RWPE2 (cell line): ENCODE results near the gene ACAN.

Experiments
- ATAC-seq: fragments of 200-7000 bp; cut with Tn5 transposase; 3 replicates; pipeline ENCODE4 v1.9.1; 2021; ENCODE audit warnings: low read depth
- DNase-seq: peaks from one replicate; pipeline ENCODE4 v3.0.0-alpha.2; 2020; ENCODE audit warnings: low spot score
- H3K27ac ChIP-seq: fragments of 450-650 bp; 2 replicates; pipeline ENCODE4 v1.5.1; 2017; ENCODE audit warnings: mild to moderate bottlenecking; ENCODE audit not compliant: poor library complexity, severe bottlenecking
- H3K27me3 ChIP-seq: fragments of 250-450 bp; sonication (Bioruptor Pico); 2 replicates; pipeline ENCODE4 v1.5.1; 2021; ENCODE audit warnings: mild to moderate bottlenecking, moderate library complexity; ENCODE audit not compliant: insufficient read depth, poor library complexity, severe bottlenecking
- H3K36me3 ChIP-seq: fragments of 250-450 bp; sonication (Bioruptor Pico); 2 replicates; pipeline ENCODE4 v1.5.1; 2020; ENCODE audit warnings: low read depth, mild to moderate bottlenecking, moderate library complexity
- H3K4me1 ChIP-seq: fragments of 250-450 bp; sonication (Bioruptor Pico); 2 replicates; pipeline ENCODE4 v1.5.1; 2021; ENCODE audit warnings: mild to moderate bottlenecking, moderate library complexity; ENCODE audit not compliant: insufficient read depth, poor library complexity, severe bottlenecking
- H3K4me3 ChIP-seq: fragments of 250-450 bp; sonication (Bioruptor Pico); 2 replicates; pipeline ENCODE4 v1.5.1; 2021; ENCODE audit warnings: mild to moderate bottlenecking, moderate library complexity; ENCODE audit not compliant: severe bottlenecking
- H3K9me3 ChIP-seq: fragments of 250-450 bp; sonication (Bioruptor Pico); 2 replicates; pipeline ENCODE4 v1.5.1; 2021; ENCODE audit warnings: mild to moderate bottlenecking, moderate library complexity; ENCODE audit not compliant: severe bottlenecking
- TF ChIP-seq, protein P1 (sequence below): fragments of 450-650 bp; IDR thresholded peaks from one replicate; pipeline ENCODE4 v1.5.1; 2017; ENCODE audit warnings: mild to moderate bottlenecking, moderate library complexity; ENCODE audit not compliant: poor library complexity, severe bottlenecking

ACAN gene

DNA sequence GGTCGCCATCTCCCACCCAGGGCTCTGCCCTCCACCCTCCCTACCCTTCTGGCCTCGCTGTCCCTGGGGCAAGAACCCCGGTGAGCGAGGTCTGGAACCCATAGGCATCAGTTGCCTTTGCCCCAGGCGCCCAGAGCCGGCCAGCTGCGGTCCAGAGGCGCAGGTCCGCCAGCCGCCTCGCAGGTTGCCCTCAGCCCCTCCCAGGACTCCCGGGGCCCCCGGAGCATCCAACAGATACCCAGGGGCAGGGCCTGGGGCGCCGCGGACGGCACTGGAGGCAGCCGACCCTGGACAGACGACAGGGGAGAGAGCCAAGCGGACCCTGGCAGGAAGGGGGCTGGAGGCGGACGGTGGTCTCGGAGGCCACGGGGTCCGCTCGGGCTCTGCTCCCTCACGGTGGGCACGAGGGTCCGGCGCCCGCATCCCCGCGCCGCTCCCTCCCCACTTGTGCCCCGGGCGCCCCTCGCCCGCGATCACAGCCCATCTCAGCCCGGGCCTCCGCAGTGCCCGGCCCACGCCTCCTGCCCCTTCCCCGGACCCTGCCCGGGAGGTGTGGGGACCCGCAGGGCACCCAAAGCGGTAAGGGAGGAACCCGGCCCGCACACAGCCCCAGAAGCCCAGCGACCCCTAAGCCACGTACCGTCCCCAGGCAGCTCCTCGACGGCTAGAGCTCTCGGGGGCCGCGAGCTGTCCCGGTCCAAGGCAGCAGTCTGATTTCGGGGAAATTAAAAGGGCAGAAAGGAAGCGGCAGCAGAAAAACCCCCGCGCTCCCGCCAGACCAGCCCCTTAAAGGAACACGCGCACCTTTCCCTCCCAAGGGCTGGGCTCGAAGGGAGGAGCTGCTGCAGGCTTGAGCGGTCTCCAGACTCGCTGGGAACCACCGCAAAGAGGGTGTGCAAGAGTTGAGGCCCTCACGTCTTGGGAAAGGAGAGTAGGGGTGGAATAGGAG, 91.9 kb downstream of the ACAN start, which contains the start of gene HAPLN3:
HAPLN3 (minus strand) TSS at position 726 of the 949 bp plus-strand sequence. CDS start 8,246 bp downstream, outside the sequence.
- TF ChIP-seq, protein P1, sequence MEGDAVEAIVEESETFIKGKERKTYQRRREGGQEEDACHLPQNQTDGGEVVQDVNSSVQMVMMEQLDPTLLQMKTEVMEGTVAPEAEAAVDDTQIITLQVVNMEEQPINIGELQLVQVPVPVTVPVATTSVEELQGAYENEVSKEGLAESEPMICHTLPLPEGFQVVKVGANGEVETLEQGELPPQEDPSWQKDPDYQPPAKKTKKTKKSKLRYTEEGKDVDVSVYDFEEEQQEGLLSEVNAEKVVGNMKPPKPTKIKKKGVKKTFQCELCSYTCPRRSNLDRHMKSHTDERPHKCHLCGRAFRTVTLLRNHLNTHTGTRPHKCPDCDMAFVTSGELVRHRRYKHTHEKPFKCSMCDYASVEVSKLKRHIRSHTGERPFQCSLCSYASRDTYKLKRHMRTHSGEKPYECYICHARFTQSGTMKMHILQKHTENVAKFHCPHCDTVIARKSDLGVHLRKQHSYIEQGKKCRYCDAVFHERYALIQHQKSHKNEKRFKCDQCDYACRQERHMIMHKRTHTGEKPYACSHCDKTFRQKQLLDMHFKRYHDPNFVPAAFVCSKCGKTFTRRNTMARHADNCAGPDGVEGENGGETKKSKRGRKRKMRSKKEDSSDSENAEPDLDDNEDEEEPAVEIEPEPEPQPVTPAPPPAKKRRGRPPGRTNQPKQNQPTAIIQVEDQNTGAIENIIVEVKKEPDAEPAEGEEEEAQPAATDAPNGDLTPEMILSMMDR: no peak
- peak within 1 kb of the TSS; percentile 42 for H3K4me3 ChIP-seq
- no peaks in the 10 kb centered on the region for H3K4me1 ChIP-seq
- no peak within 1 kb of the TSS for H3K27ac ChIP-seq
- ATAC-seq (peak; percentile 62), DNase-seq (peak; percentile 79)
- H3K27me3 ChIP-seq: no peaks in the 10 kb centered on the region
- no peaks in the 10 kb centered on the region for H3K9me3 ChIP-seq
- no peaks in the 10 kb centered on the region for H3K36me3 ChIP-seq

DNA sequence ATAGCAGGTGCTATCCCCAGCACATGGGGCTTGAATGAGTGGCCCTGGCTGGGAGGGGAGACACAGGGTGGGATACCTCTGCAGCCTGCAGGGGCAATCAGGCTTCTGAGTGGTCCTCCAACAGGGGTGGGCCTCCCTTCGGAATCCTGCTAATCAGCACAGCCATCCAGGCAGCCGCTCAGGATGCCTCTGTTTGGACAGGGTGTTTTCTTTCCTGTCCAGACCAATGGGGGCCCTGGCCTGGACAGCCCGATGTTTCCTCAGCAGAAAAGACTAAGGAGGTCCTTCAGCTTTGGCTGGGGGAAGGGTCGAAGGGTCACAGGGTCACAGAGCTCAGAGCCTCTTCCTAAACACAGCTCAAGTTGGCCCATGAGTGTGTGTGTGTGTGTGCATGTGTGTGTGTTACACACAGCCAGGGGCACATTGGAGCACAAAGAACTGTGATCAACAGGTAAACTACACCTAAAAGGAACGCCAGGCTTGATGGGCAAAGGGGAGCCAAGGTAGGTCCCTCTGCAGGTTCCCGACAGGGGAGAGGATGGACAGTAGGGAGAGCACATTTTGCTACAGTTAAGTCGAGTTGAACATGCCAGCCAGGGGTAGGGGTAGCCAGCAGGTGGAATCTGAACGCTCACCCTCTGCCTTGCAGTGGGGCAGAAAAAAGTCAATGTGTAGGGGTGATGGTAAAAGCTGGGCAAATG, 93.2 kb downstream of the ACAN start:
- no peaks in the 10 kb centered on the region for H3K9me3 ChIP-seq
- H3K27ac ChIP-seq: no peak overlapping the region
- DNase-seq (peak; percentile 64), ATAC-seq (no peak)
- H3K4me3 ChIP-seq: no peak overlapping the region
- H3K36me3 ChIP-seq: 0 out of 2 replicates have a peak, but pooled peaks cover 4% of the 10 kb centered on the region
- no peaks in the 10 kb centered on the region for H3K4me1 ChIP-seq
- TF ChIP-seq, protein P1: no peak
- no peaks in the 10 kb centered on the region for H3K27me3 ChIP-seq

DNA sequence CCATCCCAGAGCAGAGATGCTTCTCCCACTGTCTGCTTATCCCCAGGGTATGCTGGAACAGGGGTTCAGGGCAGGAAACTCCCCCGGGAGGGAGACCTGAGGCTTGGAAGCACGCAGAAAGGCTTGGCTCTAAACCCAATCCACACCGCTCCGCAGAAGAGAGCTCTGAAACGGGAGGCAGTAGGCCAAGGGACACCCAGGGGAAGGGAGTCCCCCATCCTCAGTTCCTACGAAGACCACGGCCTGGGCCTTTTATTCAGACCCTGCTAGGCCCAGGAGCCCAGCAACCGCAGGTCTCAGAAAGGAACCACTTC, 93.9 kb downstream of the ACAN start:
- H3K27ac ChIP-seq: no peak overlapping the region
- TF ChIP-seq, protein P1: no peak
- DNase-seq (no peak), ATAC-seq (peak; percentile 2; the same call in 2 of the 3 replicates)
- H3K27me3 ChIP-seq: no peaks in the 10 kb centered on the region
- no peaks in the 10 kb centered on the region for H3K4me1 ChIP-seq
- H3K9me3 ChIP-seq: no peaks in the 10 kb centered on the region
- peaks cover 10% of the 10 kb centered on the region; the same call in 1 of the 2 replicates for H3K36me3 ChIP-seq
- H3K4me3 ChIP-seq: no peak overlapping the region

DNA sequence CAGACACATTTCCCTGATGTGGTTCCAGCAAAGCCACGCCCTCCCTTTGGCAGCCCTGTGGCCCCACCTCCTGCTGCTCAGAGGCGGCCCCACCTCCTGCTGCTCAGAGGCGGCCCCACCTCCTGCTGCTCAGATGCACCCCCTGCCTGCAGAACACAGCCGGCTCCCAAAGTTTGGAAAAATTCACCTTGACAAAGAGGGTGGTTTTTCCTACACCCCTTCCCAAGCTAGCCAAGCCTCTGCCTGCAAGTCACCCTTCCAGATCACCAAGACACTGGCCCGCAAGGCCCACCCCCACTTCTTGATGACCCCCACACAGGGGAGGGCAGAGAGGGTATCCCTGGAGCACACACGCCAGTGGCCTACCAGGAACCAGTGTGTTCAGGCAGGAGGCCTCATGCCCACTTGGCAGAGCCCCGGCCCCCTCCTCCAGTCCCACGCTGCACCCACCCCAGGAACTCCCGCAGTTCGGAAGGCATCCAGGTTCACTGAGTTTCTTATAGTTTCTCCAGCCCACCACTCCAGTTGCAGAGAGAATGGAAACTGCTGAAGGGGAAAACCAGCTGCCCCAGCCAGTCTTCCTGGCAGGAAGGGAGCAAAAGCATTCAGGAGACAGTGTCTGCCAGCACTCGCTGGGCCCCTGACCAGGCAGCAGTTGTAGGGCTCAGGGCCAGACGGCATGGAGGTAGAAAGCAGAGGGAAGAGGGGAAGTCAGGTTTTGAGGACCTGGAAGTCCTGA, 94.4 kb downstream of the ACAN start:
- ATAC-seq (peak; percentile 91), DNase-seq (peak; percentile 95)
- no peaks in the 10 kb centered on the region for H3K4me1 ChIP-seq
- H3K27me3 ChIP-seq: no peaks in the 10 kb centered on the region
- TF ChIP-seq, protein P1: peak; percentile 98
- no peak overlapping the region for H3K27ac ChIP-seq
- no peak overlapping the region for H3K4me3 ChIP-seq
- peaks cover 15% of the 10 kb centered on the region for H3K36me3 ChIP-seq
- no peaks in the 10 kb centered on the region for H3K9me3 ChIP-seq
